HEK293T (cell line): ENCODE measurements around the gene RTN3.

Experiments used
- ARNT ChIP-seq: fragments of 450-650 bp; IDR thresholded peaks from 2 replicates; pipeline ENCODE4 v1.6.1; 2017; ENCODE audit warnings: mild to moderate bottlenecking
- BHLHE40 ChIP-seq: fragments of 450-650 bp; IDR thresholded peaks from 2 replicates; pipeline ENCODE4 v1.6.1; 2016; ENCODE audit warnings: mild to moderate bottlenecking, moderate library complexity, borderline replicate concordance
- ELF4 ChIP-seq: fragments of 450-650 bp; IDR thresholded peaks from 2 replicates; pipeline ENCODE4 v1.6.1; 2017; ENCODE audit warnings: antibody characterized with exemption
- FOXK2 ChIP-seq: fragments of 450-650 bp; IDR thresholded peaks from 2 replicates; pipeline ENCODE4 v1.6.1; 2016; ENCODE audit warnings: mild to moderate bottlenecking
- FOXM1 ChIP-seq: fragments of 450-650 bp; IDR thresholded peaks from 2 replicates; pipeline ENCODE4 v1.6.1; 2017; ENCODE audit warnings: mild to moderate bottlenecking, borderline replicate concordance
- HDGF ChIP-seq: fragments of 450-650 bp; IDR thresholded peaks from 2 replicates; pipeline ENCODE4 v1.6.1; 2017; ENCODE audit warnings: antibody characterized with exemption, borderline replicate concordance
- PKNOX1 ChIP-seq: fragments of 450-650 bp; IDR thresholded peaks from 2 replicates; pipeline ENCODE4 v1.6.1; 2016
- SP1 ChIP-seq: fragments of 450-650 bp; IDR thresholded peaks from 2 replicates; pipeline ENCODE4 v1.6.1; 2017
- SUZ12 ChIP-seq: fragments of 450-650 bp; IDR thresholded peaks from 2 replicates; pipeline ENCODE4 v1.6.1; 2016; ENCODE audit warnings: mild to moderate bottlenecking
- TARDBP ChIP-seq: fragments of 450-650 bp; IDR thresholded peaks from 2 replicates; pipeline ENCODE4 v1.6.1; 2016

DNA sequence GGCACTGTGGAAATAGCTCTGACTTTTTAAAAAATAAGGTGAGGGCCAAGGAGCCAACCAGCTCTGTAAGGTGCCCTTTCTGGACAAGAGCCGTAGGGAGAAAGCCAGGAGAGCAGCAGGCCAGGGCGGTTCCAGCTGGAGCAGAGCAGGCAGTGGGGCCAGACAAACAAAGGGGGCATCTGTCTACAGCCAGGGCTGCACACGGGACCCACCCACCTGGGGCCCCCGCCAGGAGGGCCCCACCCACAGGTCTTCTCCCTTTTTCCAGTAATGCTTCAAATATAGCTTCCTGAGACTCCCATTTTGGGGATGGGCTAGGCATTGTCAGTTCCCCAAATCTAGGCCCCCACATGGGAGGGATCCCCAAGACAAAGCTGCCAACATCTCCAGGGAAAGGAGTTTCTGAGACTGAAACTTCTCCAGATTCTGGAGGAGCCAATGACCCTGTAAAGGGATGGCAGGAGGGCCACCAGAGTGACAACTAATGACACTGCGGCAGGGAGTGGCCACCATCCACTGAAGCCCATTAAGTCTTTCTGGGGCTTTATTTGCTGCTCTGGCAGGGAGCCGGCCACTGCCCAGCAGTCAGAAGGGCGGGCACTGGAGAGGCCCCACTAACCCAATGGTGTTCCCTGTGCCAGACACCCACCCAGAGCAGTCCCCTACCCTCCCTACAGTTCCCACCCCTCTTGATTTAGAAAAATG, 85.4 kb downstream of the RTN3 start:
- TF ChIP-seq HDGF, result no peak
- TF ChIP-seq TARDBP, result no peak
- TF ChIP-seq ARNT, result no peak
- no peak for TF ChIP-seq SP1
- TF ChIP-seq PKNOX1, result no peak
- no peak for TF ChIP-seq ELF4
- no peak for TF ChIP-seq SUZ12
- TF ChIP-seq FOXK2, result no peak
- no peak for TF ChIP-seq FOXM1
- TF ChIP-seq BHLHE40, result no peak
